T-helper 1 cell treated with Interleukin-12 subunit alpha and Interleukin-12 subunit beta and Interleukin-4 antibody, amounts not matched to agents 30 ng/mL and 1 ng/mL, for 36 hours (primary cell): ENCODE measurements around the gene CCDC69. TPM values are rescaled to one million over a fixed set of nuclear protein-coding genes. Genes with fewer than 3 reads are reported as not detected.

Source experiments
- intact Hi-C: fragments of 100-400 bp; cut with micrococcal nuclease; formaldehyde crosslinking; loops from one replicate; pipeline ENCODE4 v1.15.1; 2024
- total RNA-seq: library from RNA; stranded (reverse); gene quantifications from 2 replicates; pipeline ENCODE4 v1.2.3, GENCODE V29; 2022

CCDC69 gene
- total RNA-seq, 1 donor from 2014 or later = 53.6 TPM

- intact Hi-C loops = no loop called here
Observed at GRCh38 chr5:151147033-151147432, 76.9 kb downstream of the CCDC69 start.

- intact Hi-C loops = no loop called here
Observed at GRCh38 chr5:151146061-151146460, 77.8 kb downstream of the CCDC69 start.

GRCh38 chr5:151144922-151145321, 79.0 kb downstream of the CCDC69 start:
- intact Hi-C loops = no loop called here

- intact Hi-C loops = no loop called here
Observed at GRCh38 chr5:151144275-151144674, 79.6 kb downstream of the CCDC69 start.

GRCh38 chr5:151143645-151144044, 80.2 kb downstream of the CCDC69 start:
- intact Hi-C loops = no loop called here

GRCh38 chr5:151142933-151143332, 81.0 kb downstream of the CCDC69 start:
- intact Hi-C loops = no loop called here

- intact Hi-C loops = loop anchor here (1.0 kb wide), 3 partner anchors 9 to 16 kb away; no protein-coding TSS in a partner anchor
Observed at GRCh38 chr5:151141535-151141934, 82.4 kb downstream of the CCDC69 start.

GRCh38 chr5:151140686-151141459, 83.0 kb downstream of the CCDC69 start:
- intact Hi-C loops = loop anchor here (1.0 kb wide), 3 partner anchors 9 to 16 kb away; no protein-coding TSS in a partner anchor

- intact Hi-C loops = no loop called here
Observed at GRCh38 chr5:151139646-151140045, 84.2 kb downstream of the CCDC69 start.

GRCh38 chr5:151139015-151139414, 84.9 kb downstream of the CCDC69 start:
- intact Hi-C loops = no loop called here

- intact Hi-C loops = no loop called here
Observed at GRCh38 chr5:151138114-151138513, 85.8 kb downstream of the CCDC69 start.

- intact Hi-C loops = no loop called here
Observed at GRCh38 chr5:151137067-151137825, 86.6 kb downstream of the CCDC69 start.

GRCh38 chr5:151134228-151134627, 89.7 kb downstream of the CCDC69 start:
- intact Hi-C loops = no loop called here

GRCh38 chr5:151132963-151133362, 90.9 kb downstream of the CCDC69 start:
- intact Hi-C loops = no loop called here

Other genes with a start within 250 kb of the CCDC69 start
- not detected in 2 replicates for gene GPX3, start 203.5 kb downstream of the CCDC69 start, total RNA-seq
- 278 and 285 TPM in 2 replicates for gene TNIP1, start 143.1 kb downstream of the CCDC69 start, total RNA-seq
- gene ANXA6, start 66.3 kb downstream of the CCDC69 start, total RNA-seq = 455 and 470 TPM in 2 replicates
- 33.1 and 36.0 TPM in 2 replicates for gene GM2A, start 29.1 kb upstream of the CCDC69 start, total RNA-seq
- gene SLC36A3, start 79.7 kb upstream of the CCDC69 start, total RNA-seq = not detected in 2 replicates
- not detected in 2 replicates for gene SLC36A2, start 123.5 kb upstream of the CCDC69 start, total RNA-seq
- gene SLC36A1, start 223.5 kb upstream of the CCDC69 start, total RNA-seq = 5.9 and 6.0 TPM in 2 replicates